OCI-LY1 (cell line): ENCODE results near the gene RBM44.

Experiments used
- EZH2 ChIP-seq: fragments of 200-600 bp; sonication (generic), shearing (Covaris generic); IDR thresholded peaks from 2 replicates; pipeline ENCODE4 v1.8.0; 2017; ENCODE audit warnings: borderline replicate concordance, mixed run types, mild to moderate bottlenecking, antibody characterized with exemption, low read length, moderate library complexity, mixed read lengths
- TF ChIP-seq, protein P1 (sequence below): fragments of 200-600 bp; sonication (generic), shearing (Covaris generic); IDR thresholded peaks from 2 replicates; pipeline ENCODE4 v1.5.1; 2017; ENCODE audit warnings: mild to moderate bottlenecking, antibody characterized with exemption, low read length, moderate library complexity, mixed read lengths

DNA sequence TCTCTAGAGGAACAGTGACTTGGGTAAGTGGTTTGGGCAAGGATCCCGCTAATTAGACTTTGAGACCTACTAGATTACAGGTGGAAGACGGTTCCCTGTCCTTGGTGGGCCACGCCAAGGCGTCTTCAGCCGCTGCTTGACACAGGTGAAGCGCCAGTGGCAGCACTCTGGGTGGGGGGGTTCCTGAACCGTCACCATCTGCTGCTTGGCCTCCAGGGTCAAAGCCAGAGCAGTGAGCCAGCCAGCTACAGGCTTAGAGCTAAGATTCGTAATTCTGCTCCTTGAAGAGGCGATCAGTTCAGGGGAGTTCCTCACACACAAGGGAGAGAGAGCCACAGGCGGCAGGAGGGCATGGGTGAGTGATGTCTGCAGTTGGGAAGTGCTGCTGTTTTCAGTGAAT is 39.4 kb upstream of the RBM44 start:
- TF ChIP-seq, protein P1, sequence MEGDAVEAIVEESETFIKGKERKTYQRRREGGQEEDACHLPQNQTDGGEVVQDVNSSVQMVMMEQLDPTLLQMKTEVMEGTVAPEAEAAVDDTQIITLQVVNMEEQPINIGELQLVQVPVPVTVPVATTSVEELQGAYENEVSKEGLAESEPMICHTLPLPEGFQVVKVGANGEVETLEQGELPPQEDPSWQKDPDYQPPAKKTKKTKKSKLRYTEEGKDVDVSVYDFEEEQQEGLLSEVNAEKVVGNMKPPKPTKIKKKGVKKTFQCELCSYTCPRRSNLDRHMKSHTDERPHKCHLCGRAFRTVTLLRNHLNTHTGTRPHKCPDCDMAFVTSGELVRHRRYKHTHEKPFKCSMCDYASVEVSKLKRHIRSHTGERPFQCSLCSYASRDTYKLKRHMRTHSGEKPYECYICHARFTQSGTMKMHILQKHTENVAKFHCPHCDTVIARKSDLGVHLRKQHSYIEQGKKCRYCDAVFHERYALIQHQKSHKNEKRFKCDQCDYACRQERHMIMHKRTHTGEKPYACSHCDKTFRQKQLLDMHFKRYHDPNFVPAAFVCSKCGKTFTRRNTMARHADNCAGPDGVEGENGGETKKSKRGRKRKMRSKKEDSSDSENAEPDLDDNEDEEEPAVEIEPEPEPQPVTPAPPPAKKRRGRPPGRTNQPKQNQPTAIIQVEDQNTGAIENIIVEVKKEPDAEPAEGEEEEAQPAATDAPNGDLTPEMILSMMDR: no peak
- TF ChIP-seq EZH2: no peak
